Fibroblast of skin of scalp (primary cell): ENCODE results near the gene SPDYC.
A peak's percentile ranks its signal among the peaks of the same experiment; 100 is the strongest.

Experiments used
- DNase-seq: peaks from one replicate; pipeline ENCODE4 v3.0.0-alpha.2; 2013

The SPDYC gene

DNA sequence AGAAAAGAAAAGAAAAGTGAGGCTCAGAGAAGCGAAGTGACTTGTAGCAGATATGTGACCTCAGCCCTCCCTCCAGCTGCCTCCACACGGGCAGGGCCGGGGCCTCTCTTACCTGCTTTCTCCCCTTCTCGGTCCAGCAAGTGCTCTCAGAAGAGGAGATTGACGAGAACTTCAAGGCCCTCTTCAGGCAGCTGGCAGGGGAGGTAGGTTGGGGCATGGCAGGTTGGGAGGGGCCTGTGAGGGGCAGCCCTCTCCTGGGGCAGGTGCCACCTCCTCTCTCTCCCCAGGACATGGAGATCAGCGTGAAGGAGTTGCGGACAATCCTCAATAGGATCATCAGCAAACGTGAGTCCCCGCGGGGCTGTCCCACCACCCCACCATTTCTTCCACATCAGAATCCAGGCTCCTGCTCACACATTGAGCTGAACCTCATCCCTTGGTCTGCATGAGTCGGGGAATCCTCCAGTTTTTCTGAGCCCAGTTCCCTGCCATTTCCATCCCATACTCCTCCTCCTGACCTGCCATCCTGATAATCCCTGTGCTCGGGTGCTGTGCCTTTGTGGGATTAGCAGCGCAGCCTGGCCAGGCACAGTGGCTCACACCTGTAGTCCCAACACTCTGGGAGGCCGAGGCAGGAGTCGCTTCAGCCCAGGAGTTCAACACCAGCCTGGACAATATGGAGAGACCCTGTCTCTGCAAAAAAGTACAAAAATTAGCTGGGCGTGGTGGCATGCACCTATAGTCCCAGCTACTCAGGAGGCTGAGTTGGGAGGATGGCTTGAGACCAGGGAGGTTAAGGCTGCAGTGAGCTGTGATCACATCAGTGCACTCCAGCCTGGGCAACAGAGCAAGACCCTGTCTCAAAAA is 38.1 kb downstream of the SPDYC start:
- no peak for DNase-seq

DNA sequence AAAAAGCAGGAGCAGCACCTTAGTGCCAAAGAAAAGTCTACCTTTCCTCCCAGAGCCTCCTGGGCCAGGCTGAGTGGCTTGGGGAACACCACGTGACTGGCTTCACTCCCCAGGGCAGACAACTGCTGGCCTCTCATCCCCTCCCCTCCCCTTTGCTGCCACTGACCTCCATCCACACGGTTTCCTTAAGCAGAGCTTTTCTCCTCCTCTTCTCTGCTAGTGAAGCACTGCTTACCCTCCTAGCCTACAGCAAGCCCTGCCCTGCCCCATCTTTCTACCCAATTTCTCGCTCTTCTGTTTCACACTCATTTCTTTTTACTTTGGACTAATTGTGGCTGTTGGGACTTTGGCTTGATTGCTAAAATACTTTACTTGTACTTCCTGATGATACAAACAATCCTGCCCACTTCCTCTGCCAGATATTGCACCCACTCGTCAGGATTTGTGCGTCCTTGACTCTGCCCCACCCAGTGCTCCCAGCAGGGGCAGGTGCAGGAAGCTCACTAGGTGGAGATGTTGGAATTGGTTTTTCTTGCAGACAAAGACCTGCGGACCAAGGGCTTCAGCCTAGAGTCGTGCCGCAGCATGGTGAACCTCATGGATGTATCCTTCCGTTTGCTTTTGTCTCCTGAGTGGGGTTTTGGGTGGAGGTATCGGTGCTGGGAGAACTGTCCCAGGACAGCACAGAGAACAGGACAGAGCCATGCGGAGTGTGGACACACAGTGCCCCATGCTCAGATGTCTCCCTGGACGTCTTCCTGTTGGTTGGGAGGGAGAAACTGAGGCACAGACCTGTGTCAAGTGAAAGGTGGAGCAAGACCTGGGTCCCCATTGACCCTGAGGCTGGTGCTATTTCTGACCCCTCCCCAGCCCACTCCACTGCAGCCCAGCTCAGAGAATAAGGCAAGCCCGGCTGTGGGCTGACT is 39.0 kb downstream of the SPDYC start:
- DNase-seq, result no peak

- DNase-seq, result no peak
Measured at GRCh38 chr11:65209711-65210360, 39.8 kb downstream of the SPDYC start.

GRCh38 chr11:65210361-65210731 is 40.3 kb downstream of the SPDYC start:
- no peak for DNase-seq

DNA sequence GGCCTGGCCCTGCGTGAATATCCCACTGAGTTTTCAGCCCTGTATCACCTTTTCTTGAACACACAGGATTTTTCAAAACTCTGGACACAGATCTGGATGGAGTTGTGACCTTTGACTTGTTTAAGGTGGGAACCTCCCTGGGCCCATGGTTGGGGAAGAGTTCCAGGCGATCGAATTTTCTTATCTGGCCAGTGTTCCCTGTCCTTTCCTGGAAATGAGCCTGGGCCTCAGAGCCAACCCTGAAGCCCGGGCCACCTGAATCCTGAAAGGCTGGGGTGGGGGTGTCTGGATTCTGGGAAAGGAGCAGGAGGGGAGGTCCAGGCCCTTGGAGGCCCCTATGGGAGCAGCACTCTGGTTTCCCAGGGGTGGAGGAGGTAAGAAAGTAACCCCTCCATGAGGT is 40.7 kb downstream of the SPDYC start:
- DNase-seq, result no peak

GRCh38 chr11:65211293-65212105 is 41.5 kb downstream of the SPDYC start:
- DNase-seq, result no peak

DNA sequence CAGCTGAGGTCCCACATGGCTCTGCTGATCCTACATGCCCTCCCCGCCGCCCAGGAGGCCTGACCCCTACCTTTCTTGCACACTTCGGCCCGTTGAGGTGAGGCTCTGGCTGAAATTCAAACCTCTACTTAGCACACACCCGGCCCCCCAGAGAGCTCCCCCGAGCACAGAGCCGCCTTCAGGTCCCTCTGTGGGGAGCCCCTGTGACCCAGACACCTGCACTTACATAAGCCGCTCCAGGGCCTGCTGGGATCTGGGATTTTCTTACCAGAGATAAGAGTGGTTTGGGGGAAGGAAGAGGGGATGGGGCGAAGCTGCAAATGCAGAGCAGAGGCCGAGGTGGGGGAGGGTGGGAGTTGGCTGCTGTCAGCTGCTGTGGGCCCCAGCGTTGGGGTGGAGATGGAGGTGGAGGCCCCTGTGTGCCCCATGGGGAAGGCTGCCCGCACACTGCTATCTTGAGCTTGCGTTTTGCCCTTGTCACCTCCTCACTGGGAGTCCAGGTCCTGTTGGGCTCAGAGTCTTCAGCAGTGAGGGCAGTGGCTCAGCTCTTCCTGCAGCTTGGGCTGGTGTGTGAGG is 42.3 kb downstream of the SPDYC start:
- no peak for DNase-seq

DNA sequence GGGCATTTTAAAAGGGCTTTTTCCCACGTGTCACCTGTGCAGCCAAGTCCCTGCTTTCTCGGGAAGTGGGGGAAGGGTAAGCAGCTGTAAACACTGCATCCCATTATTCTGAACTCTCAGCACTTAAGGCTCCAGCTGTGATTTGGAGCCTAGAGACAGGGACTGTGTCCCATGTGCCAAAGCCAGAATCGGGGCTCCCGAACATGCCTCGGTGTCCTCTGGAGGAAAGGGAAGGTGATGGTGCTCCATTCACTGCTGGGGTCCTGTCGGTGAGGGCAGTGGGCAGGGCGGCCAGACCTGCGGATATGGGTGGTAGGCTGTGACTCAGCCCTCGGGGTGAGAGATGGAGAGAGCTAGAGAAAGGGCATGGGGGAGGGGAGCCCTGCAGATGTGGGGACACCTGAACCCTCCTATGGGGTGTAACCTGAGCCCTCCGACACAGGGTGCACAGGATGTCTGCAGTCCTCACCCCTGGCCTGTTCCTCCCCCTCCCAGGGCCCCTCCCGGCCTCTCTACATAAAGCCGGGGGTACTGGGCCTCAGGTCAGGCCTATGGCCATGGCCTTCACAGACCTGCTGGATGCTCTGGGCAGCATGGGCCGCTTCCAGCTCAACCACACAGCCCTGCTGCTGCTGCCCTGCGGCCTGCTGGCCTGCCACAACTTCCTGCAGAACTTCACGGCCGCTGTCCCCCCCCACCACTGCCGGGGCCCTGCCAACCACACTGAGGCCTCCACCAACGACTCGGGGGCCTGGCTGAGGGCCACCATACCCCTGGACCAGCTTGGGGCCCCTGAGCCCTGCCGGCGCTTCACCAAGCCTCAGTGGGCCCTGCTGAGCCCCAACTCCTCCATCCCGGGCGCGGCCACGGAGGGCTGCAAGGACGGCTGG is 43.5 kb downstream of the SPDYC start:
- DNase-seq, result no peak

GRCh38 chr11:65214212-65214845 is 44.3 kb downstream of the SPDYC start:
- no peak for DNase-seq

GRCh38 chr11:65215441-65216076 is 45.5 kb downstream of the SPDYC start:
- no peak for DNase-seq

DNA sequence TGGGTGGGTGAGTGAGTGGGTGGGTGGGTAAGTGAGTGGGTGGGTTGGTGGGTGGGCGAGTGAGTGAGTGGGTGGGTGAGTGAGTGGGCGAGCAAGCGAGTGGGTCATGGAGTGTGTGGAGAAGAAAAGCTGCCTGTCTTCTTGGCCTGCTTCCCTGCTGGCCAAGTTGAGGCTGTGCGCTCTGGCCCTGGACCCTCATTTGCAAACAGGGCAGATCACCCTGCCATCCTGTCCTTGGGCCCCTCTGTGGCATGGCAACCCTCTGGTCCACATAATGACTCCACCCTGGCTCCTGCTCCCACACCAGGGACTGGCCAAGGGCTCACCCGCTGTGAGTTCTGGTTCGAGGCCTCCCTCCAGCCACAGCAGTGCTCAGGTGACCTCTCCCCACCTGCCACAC is 46.8 kb downstream of the SPDYC start:
- no peak for DNase-seq

- DNase-seq, result no peak
Measured at GRCh38 chr11:65217441-65218423, 47.7 kb downstream of the SPDYC start.

GRCh38 chr11:65218446-65218845 is 48.4 kb downstream of the SPDYC start:
- no peak for DNase-seq

DNA sequence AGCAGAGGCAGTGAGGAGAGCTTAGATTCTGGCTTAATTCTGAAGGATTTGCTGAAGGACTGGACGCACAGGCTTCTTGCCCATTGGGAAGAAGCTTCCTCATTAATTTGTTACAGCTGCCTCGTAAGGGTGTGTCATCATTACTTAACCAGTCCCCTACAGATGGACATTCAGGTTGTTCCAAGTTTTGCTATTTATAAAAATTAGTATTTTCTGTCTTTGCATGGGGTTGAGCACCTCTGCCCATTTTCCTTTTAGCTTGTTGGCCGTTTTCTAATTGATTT is 49.8 kb downstream of the SPDYC start:
- peak; percentile 6 for DNase-seq

DNA sequence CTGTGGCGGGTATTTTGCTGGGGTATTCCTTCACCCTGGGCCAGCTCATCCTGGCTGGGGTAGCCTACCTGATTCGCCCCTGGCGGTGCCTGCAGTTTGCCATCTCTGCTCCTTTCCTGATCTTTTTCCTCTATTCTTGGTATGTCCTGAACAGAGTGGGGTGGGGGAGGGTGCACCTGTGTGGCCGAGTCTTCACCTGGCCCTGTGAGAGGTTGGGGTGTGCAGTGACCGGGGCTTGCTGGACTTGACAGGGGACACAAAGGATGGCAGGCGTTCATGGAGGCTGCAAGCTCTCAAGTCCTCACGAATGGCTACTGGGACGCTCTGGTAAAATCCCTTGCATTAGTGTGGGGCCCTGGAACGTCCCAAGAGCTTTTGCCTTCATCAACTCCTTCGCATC is 51.0 kb downstream of the SPDYC start:
- no peak for DNase-seq
